ENCODE data around the gene GPR141. TPM values are rescaled to one million over a fixed set of nuclear protein-coding genes. Genes with fewer than 3 reads are reported as not detected.

The GPR141 gene
- total and polyA plus RNA-seq, 2 donors (not counting 1 experiment from before 2014, with no cell fraction given), result not detected

GRCh38 chr7:37729181-37729580, 45.6 kb downstream of the GPR141 start:
- H2AFZ ChIP-seq (ENCODE audit: insufficient read depth, low read depth, low read length, poor library complexity, severe bottlenecking), result no peak overlapping the region
- H3K4me1 Mint-ChIP-seq, result peaks cover 2% of the 10 kb centered on the region
- H3K79me2 ChIP-seq (ENCODE audit: control insufficient read depth, insufficient read depth, low read length), result no peaks in the 10 kb centered on the region
- ATAC-seq (ENCODE audit: low read depth) (no peak), DNase-seq (no peak)
- no peak overlapping the region for H3K4me2 ChIP-seq (replicated peaks; ENCODE audit: low read depth, low read length, poor library complexity, severe bottlenecking)
- no peak overlapping the region for H3K4me3 ChIP-seq (ENCODE audit: control extremely low read depth in 1 of 5, extremely low read depth in 1 of 5, insufficient read depth in 1 of 5, low read depth in 2 of 5, low read length in 4 of 5)
- no peak overlapping the region for H3K27ac ChIP-seq (ENCODE audit: low read length in 2 of 2)
- H3K4me3 Mint-ChIP-seq, result no peak overlapping the region
- H3K9me3 ChIP-seq (ENCODE audit: control extremely low read depth in 1 of 3, control insufficient read depth in 2 of 3, insufficient read depth in 1 of 3, low read length in 2 of 3), result no peaks in the 10 kb centered on the region
- no peaks in the 10 kb centered on the region for H3K9me3 Mint-ChIP-seq (ENCODE audit: insufficient read depth)
- intact Hi-C loops (cut with micrococcal nuclease), result no loop called here
- no peak for TF ChIP-seq EZH2 (IDR thresholded peaks at IDR 0.05; ENCODE audit: borderline replicate concordance, insufficient read depth, low read depth, low read length, poor library complexity, severe bottlenecking)
- TF ChIP-seq CTCF (IDR thresholded peaks at IDR 0.05), result no peak
- H3K4me1 ChIP-seq (ENCODE audit: control insufficient read depth in 2 of 2, insufficient read depth in 2 of 2, low read length in 2 of 2), result peaks cover 4 to 6% of the 10 kb centered on the region in 2 donors
- ChIA-PET CTCF (interaction anchor here (1.5 kb wide), 2 partner anchors 10 to 43 kb away, joined by 3 to 5 read pairs; no protein-coding TSS in a partner anchor), POLR2A (no interaction called here)
- H4K20me1 ChIP-seq (ENCODE audit: control insufficient read depth, insufficient read depth, low read length, poor library complexity, severe bottlenecking), result no peaks in the 10 kb centered on the region
- H3K27ac Mint-ChIP-seq, result no peak overlapping the region
- H3K36me3 ChIP-seq (replicated peaks in 1 of 2; ENCODE audit: control extremely low read depth in 1 of 2, control insufficient read depth in 1 of 2, extremely low read depth in 1 of 2, insufficient read depth in 2 of 2, low read length in 1 of 2), result no peaks in the 10 kb centered on the region
- no peak overlapping the region for H3K9ac ChIP-seq (ENCODE audit: low read length)
- peaks cover 9% of the 10 kb centered on the region for H3K27me3 Mint-ChIP-seq
- H3K27me3 ChIP-seq (replicated peaks in 1 of 4; ENCODE audit: control extremely low read depth in 1 of 4, control insufficient read depth in 3 of 4, insufficient read depth in 4 of 4, low read length in 3 of 4), result peaks cover 0 to 11% (median 4%) of the 10 kb centered on the region in 4 experiments

GRCh38 chr7:37730501-37730900, 46.9 kb downstream of the GPR141 start:
- Histone ChIP-seq H2AFZ (ENCODE audit: insufficient read depth, low read depth, low read length, poor library complexity, severe bottlenecking) (no peak overlapping the region), H3K36me3 (replicated peaks in 1 of 2; ENCODE audit: control extremely low read depth in 1 of 2, control insufficient read depth in 1 of 2, extremely low read depth in 1 of 2, insufficient read depth in 2 of 2, low read length in 1 of 2) (no peaks in the 10 kb centered on the region), H3K4me2 (replicated peaks; ENCODE audit: low read depth, low read length, poor library complexity, severe bottlenecking) (no peak overlapping the region), H3K4me3 (ENCODE audit: control extremely low read depth in 1 of 5, extremely low read depth in 1 of 5, insufficient read depth in 1 of 5, low read depth in 2 of 5, low read length in 4 of 5) (no peak overlapping the region), H3K4me1 (ENCODE audit: control insufficient read depth in 2 of 2, insufficient read depth in 2 of 2, low read length in 2 of 2) (peaks cover 4 to 6% of the 10 kb centered on the region in 2 donors), H3K27me3 (replicated peaks in 1 of 4; ENCODE audit: control extremely low read depth in 1 of 4, control insufficient read depth in 3 of 4, insufficient read depth in 4 of 4, low read length in 3 of 4) (peaks cover 0 to 11% (median 4%) of the 10 kb centered on the region in 4 experiments), H3K79me2 (ENCODE audit: control insufficient read depth, insufficient read depth, low read length) (no peaks in the 10 kb centered on the region), H3K9ac (ENCODE audit: low read length) (no peak overlapping the region), H4K20me1 (ENCODE audit: control insufficient read depth, insufficient read depth, low read length, poor library complexity, severe bottlenecking) (no peaks in the 10 kb centered on the region), H3K27ac (ENCODE audit: low read length in 2 of 2) (no peak overlapping the region), H3K9me3 (ENCODE audit: control extremely low read depth in 1 of 3, control insufficient read depth in 2 of 3, insufficient read depth in 1 of 3, low read length in 2 of 3) (no peaks in the 10 kb centered on the region)
- DNase-seq (no peak), ATAC-seq (ENCODE audit: low read depth) (no peak)
- CTCF ChIA-PET, result interaction anchor here (0.5 to 1.6 kb wide), 8 partner anchors 12 to 531 kb away, joined by 3 to 5 read pairs (median 4); no protein-coding TSS in a partner anchor
- H3K4me1 Mint-ChIP-seq, result peaks cover 2% of the 10 kb centered on the region
- POLR2A ChIA-PET, result no interaction called here
- intact Hi-C loops (cut with micrococcal nuclease), result loop anchor here (10.0 kb wide), 1 partner anchor 104 kb away; no protein-coding TSS in a partner anchor
- 87% methylated on average over 4 of the region's 4 CpGs for WGBS (ENCODE audit: insufficient coverage)
- no peak overlapping the region for H3K27ac Mint-ChIP-seq
- TF ChIP-seq EZH2 (IDR thresholded peaks at IDR 0.05; ENCODE audit: borderline replicate concordance, insufficient read depth, low read depth, low read length, poor library complexity, severe bottlenecking) (no peak), CTCF (IDR thresholded peaks at IDR 0.05) (no peak)
- no peaks in the 10 kb centered on the region for H3K9me3 Mint-ChIP-seq (ENCODE audit: insufficient read depth)
- H3K4me3 Mint-ChIP-seq, result no peak overlapping the region
- peaks cover 14% of the 10 kb centered on the region for H3K27me3 Mint-ChIP-seq

Measured in B cell (primary cell).